BE2C (cell line): ENCODE results near the gene ADAD2.

Source experiments
- DNase-seq: peaks from one replicate; pipeline ENCODE4 v3.0.0-alpha.2; 2020
- H3K27me3 ChIP-seq: fragments of 250-450 bp; sonication (Bioruptor Pico); 2 replicates; pipeline ENCODE4 v1.5.1; 2020; ENCODE audit warnings: mild to moderate bottlenecking
- H3K36me3 ChIP-seq: fragments of 250-450 bp; sonication (Bioruptor Pico); 2 replicates; pipeline ENCODE4 v1.5.1; 2020; ENCODE audit warnings: mild to moderate bottlenecking
- H3K4me1 ChIP-seq: fragments of 250-450 bp; sonication (Bioruptor Pico); 2 replicates; pipeline ENCODE4 v1.5.1; 2020
- H3K4me3 ChIP-seq: 2 replicates; pipeline ENCODE4 v1.5.1; 2011; ENCODE audit warnings: low read depth, low read length
- H3K9me3 ChIP-seq: fragments of 250-450 bp; sonication (Bioruptor Pico); 2 replicates; pipeline ENCODE4 v1.5.1; 2020
- TF ChIP-seq, protein P1 (sequence below): IDR thresholded peaks from 2 replicates; pipeline ENCODE4 v1.5.1; 2012; ENCODE audit warnings: mild to moderate bottlenecking, low read depth, low read length

ADAD2 gene

DNA sequence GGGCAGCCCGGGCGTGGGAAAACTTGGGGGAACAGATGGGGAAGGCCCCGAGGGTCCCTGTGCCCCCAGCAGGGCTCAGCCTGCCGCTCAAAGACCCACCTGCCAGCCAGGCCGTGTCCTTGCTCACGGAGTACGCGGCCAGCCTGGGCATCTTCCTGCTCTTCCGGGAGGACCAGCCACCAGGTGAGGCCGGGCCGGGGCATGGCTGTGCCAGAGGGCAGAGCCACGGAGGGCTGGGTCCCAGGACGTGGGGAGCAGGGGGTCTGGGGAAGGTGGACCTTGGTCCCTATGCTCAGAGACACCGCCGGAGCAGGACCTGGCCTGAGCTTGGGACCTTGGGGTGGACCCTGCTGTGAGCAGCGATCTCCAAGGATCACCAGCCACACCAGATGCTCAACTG, 509 bp downstream of the ADAD2 start:
- no peaks in the 10 kb centered on the region for H3K36me3 ChIP-seq
- no peaks in the 10 kb centered on the region for H3K9me3 ChIP-seq
- DNase-seq: no peak
- H3K4me3 ChIP-seq: no peak overlapping the region
- no peaks in the 10 kb centered on the region for H3K27me3 ChIP-seq
- TF ChIP-seq, protein P1, sequence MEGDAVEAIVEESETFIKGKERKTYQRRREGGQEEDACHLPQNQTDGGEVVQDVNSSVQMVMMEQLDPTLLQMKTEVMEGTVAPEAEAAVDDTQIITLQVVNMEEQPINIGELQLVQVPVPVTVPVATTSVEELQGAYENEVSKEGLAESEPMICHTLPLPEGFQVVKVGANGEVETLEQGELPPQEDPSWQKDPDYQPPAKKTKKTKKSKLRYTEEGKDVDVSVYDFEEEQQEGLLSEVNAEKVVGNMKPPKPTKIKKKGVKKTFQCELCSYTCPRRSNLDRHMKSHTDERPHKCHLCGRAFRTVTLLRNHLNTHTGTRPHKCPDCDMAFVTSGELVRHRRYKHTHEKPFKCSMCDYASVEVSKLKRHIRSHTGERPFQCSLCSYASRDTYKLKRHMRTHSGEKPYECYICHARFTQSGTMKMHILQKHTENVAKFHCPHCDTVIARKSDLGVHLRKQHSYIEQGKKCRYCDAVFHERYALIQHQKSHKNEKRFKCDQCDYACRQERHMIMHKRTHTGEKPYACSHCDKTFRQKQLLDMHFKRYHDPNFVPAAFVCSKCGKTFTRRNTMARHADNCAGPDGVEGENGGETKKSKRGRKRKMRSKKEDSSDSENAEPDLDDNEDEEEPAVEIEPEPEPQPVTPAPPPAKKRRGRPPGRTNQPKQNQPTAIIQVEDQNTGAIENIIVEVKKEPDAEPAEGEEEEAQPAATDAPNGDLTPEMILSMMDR: no peak
- H3K4me1 ChIP-seq: no peaks in the 10 kb centered on the region

DNA sequence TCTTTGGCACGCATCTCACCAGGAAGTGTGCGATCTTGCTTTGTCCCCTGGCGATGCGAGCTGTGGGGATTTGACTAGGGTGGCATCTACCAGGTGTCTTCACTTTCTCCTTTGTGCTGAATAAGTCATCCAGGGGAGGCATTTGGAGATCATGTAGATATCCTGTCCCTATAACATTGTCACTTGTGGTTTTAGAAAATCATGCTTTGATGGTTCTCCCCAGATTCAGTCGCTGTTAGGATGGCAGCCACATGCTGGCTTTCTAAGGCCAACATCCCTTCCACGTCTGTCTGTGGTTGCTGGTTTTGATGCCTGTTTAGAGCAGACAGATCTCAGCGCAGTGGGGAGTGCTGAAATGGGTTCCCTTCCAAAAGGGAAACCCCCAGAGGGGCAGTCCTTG, 2.5 kb downstream of the ADAD2 start:
- TF ChIP-seq, protein P1: no peak
- Histone ChIP-seq H3K36me3 (no peaks in the 10 kb centered on the region), H3K27me3 (no peaks in the 10 kb centered on the region), H3K9me3 (no peaks in the 10 kb centered on the region), H3K4me3 (no peak overlapping the region), H3K4me1 (no peaks in the 10 kb centered on the region)
- DNase-seq: no peak

DNA sequence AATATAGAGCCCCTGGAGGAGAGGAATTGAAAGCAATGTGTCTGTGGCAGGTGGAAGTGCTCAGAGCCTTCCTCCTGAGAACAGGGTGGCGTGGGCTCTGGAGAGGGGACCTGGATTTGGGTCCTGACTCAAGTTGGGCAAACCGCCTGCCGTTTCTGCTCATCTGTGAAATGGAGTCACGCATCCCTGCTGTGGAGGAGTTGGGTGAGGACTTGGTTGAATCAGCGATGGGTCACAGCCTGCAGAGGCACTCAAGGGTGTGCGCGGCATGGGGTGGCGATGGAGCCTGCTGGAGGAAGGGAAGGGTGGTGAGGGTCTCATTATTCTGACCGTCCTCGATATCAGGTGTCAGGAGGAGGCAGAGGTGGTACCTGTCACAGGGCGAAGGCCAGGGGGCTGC, 3.1 kb downstream of the ADAD2 start:
- no peaks in the 10 kb centered on the region for H3K4me1 ChIP-seq
- H3K4me3 ChIP-seq: no peak overlapping the region
- no peaks in the 10 kb centered on the region for H3K27me3 ChIP-seq
- DNase-seq: no peak
- TF ChIP-seq, protein P1: no peak
- H3K36me3 ChIP-seq: no peaks in the 10 kb centered on the region
- H3K9me3 ChIP-seq: no peaks in the 10 kb centered on the region

GRCh38 chr16:84194470-84195200, 3.7 kb downstream of the ADAD2 start:
- TF ChIP-seq, protein P1: no peak
- H3K4me3 ChIP-seq: no peak overlapping the region
- no peak for DNase-seq
- no peaks in the 10 kb centered on the region for H3K4me1 ChIP-seq
- no peaks in the 10 kb centered on the region for H3K36me3 ChIP-seq
- no peaks in the 10 kb centered on the region for H3K9me3 ChIP-seq
- no peaks in the 10 kb centered on the region for H3K27me3 ChIP-seq

DNA sequence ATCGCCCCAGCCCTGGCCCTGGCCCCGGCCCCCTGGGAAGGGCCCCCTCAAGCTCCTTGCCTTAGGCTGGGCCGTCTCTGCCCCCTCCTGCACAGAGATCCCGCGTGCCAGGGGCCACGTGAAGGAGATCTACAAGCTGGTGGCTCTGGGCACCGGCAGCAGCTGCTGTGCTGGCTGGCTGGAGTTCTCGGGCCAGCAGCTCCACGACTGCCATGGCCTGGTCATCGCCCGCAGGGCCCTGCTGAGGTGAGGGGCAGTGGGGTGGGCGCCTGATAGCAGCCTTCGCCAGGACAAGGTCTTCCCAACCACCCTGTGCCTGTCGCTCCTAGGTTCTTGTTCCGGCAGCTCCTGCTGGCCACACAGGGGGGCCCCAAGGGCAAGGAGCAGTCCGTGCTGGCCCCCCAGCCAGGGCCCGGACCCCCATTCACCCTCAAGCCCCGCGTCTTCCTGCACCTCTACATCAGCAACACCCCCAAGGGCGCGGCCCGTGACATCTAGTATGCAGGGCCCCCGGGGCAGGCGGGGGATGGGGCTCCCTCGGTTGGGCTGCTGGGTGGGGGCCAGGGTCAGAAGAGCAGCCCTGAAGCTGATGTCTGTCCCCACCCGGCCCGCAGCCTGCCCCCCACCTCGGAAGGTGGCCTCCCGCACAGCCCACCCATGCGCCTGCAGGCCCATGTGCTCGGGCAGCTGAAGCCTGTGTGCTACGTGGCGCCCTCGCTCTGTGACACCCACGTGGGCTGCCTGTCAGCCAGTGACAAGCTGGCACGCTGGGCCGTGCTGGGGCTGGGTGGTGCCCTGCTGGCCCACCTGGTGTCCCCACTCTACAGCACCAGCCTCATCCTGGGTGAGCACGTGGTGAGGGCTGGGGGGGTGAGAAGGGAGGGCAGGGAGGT, 4.5 kb downstream of the ADAD2 start:
- Histone ChIP-seq H3K36me3 (no peaks in the 10 kb centered on the region), H3K27me3 (no peaks in the 10 kb centered on the region), H3K4me3 (no peak overlapping the region), H3K4me1 (no peaks in the 10 kb centered on the region), H3K9me3 (no peaks in the 10 kb centered on the region)
- TF ChIP-seq, protein P1: no peak
- no peak for DNase-seq

DNA sequence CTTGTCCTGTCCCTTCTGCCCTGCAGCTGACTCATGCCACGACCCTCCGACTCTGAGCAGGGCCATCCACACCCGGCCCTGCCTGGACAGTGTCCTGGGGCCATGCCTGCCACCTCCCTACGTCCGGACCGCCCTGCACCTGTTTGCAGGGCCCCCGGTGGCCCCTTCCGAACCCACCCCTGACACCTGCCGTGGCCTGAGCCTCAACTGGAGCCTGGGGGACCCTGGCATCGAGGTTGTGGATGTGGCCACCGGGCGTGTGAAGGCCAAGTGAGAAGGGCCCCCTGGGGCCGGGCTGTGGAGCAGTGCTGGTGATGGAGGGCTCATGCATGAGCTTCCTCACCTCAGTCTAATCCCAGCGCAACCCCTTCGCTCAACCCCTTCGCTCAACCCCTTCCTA, 5.1 kb downstream of the ADAD2 start:
- DNase-seq: no peak
- Histone ChIP-seq H3K4me3 (no peak overlapping the region), H3K27me3 (no peaks in the 10 kb centered on the region), H3K9me3 (no peaks in the 10 kb centered on the region), H3K4me1 (no peaks in the 10 kb centered on the region), H3K36me3 (no peaks in the 10 kb centered on the region)
- TF ChIP-seq, protein P1: no peak
